ENCODE results near the gene GAB2. TPM values are rescaled to one million over a fixed set of nuclear protein-coding genes. Genes with fewer than 3 reads are reported as not detected.
A peak's percentile ranks its signal among the peaks of the same experiment; 100 is the strongest.

GAB2 gene
- total RNA-seq, 1 experiment from 2014 or later, result 5.0 TPM

- DNase-seq (ENCODE audit: low read depth), result no peak
These were observed 211.9 kb downstream of the GAB2 start for GRCh38 chr11:78205691-78206090.

- DNase-seq (ENCODE audit: low read depth), result no peak
These were observed 212.4 kb downstream of the GAB2 start for GRCh38 chr11:78205256-78205655.

- no peak for DNase-seq (ENCODE audit: low read depth)
These were observed 214.4 kb downstream of the GAB2 start for GRCh38 chr11:78203184-78203583.

- DNase-seq (ENCODE audit: low read depth), result no peak
These were observed 214.9 kb downstream of the GAB2 start for GRCh38 chr11:78202733-78203167.

GRCh38 chr11:78201096-78201818 lies 216.4 kb downstream of the GAB2 start:
- DNase-seq (ENCODE audit: low read depth), result no peak

- DNase-seq (ENCODE audit: low read depth), result no peak
These were observed 217.1 kb downstream of the GAB2 start for GRCh38 chr11:78200553-78200952.

GRCh38 chr11:78200061-78200460 lies 217.6 kb downstream of the GAB2 start:
- DNase-seq (ENCODE audit: low read depth), result no peak

GRCh38 chr11:78199653-78200015 lies 218.0 kb downstream of the GAB2 start:
- DNase-seq (ENCODE audit: low read depth), result no peak

- no peak for DNase-seq (ENCODE audit: low read depth)
These were observed 218.5 kb downstream of the GAB2 start for GRCh38 chr11:78199015-78199652.

- DNase-seq (ENCODE audit: low read depth), result no peak
These were observed 219.8 kb downstream of the GAB2 start for GRCh38 chr11:78197816-78198215.

- DNase-seq (ENCODE audit: low read depth), result no peak
These were observed 220.9 kb downstream of the GAB2 start for GRCh38 chr11:78196661-78197091.

GRCh38 chr11:78195917-78196560 lies 221.6 kb downstream of the GAB2 start:
- DNase-seq (ENCODE audit: low read depth), result no peak

- DNase-seq (ENCODE audit: low read depth), result no peak
These were observed 223.1 kb downstream of the GAB2 start for GRCh38 chr11:78194490-78194889.

- no peak for DNase-seq (ENCODE audit: low read depth)
These were observed 223.8 kb downstream of the GAB2 start for GRCh38 chr11:78193806-78194205.

GRCh38 chr11:78192911-78193351 lies 224.7 kb downstream of the GAB2 start:
- no peak for DNase-seq (ENCODE audit: low read depth)

- no peak for DNase-seq (ENCODE audit: low read depth)
These were observed 225.3 kb downstream of the GAB2 start for GRCh38 chr11:78192223-78192719.

- no peak for DNase-seq (ENCODE audit: low read depth)
These were observed 226.6 kb downstream of the GAB2 start for GRCh38 chr11:78190871-78191538.

GRCh38 chr11:78190374-78190773 lies 227.2 kb downstream of the GAB2 start:
- no peak for DNase-seq (ENCODE audit: low read depth)

GRCh38 chr11:78189851-78190250 lies 227.8 kb downstream of the GAB2 start:
- DNase-seq (ENCODE audit: low read depth), result no peak

- no peak for DNase-seq (ENCODE audit: low read depth)
These were observed 228.4 kb downstream of the GAB2 start for GRCh38 chr11:78189174-78189724.

GRCh38 chr11:78188286-78189173 lies 229.1 kb downstream of the GAB2 start, which contains the start of the genes KCTD21 and USP35:
KCTD21 (minus strand) TSS chr11:78188626; CDS start chr11:78174554, 14,072 bp downstream.
USP35 (plus strand) TSS chr11:78188919; CDS start chr11:78196246, 7,327 bp downstream.
- DNase-seq (ENCODE audit: low read depth), result peak; percentile 97

All from RPMI7951 (cell line).